GM21447 (cell line): ENCODE data around the gene ADGRG2.
"Not testable (repeated sequence)": the region's sequence is repeated elsewhere in the genome, so short reads cannot be mapped to it uniquely, and the experiment has no call there.

Experiments
- ATAC-seq: cut with Tn5 transposase; IDR thresholded peaks from one replicate; pipeline ENCODE4 v1.9.1; 2021; ENCODE audit not compliant: unreplicated experiment

ADGRG2 gene

DNA sequence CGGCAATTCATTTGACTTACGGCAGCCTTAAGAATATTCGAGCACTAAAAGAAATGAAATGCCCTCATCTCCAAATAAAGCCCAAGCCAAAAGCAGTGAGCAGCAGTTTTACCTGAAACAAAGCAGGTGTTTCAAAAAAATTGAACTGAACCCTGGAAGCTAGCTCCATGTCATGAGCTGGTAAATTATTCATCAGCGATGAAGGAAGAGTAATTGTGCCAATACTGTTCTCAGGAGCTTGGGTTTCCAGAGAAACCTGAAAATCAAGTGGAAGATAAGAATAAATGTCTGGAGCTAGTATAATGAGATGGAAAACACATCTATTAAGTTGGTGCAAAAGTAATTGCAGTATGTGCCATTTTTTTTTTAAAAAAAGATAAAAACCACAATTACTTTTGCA is 114.4 kb downstream of the ADGRG2 start:
- no peak for ATAC-seq

DNA sequence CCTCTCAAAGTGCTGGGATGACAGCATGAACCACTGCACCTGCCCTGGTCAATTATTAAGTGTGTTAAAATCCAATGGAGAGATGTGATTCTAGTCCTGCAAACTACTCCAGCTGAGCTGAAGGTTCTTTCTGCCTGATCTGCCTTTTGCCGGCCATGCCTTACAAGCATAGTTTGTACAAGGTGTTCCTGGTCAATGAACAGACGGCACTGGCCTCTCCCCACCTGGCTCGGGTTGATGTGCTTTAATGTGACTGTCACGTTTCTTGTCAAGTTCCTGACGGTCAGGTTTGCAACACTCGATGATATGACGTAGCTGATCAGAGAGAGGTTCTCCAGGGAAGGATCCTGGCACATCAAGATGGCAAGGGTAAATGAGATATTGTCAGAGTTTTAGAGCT is 115.3 kb downstream of the ADGRG2 start:
- ATAC-seq = no peak

DNA sequence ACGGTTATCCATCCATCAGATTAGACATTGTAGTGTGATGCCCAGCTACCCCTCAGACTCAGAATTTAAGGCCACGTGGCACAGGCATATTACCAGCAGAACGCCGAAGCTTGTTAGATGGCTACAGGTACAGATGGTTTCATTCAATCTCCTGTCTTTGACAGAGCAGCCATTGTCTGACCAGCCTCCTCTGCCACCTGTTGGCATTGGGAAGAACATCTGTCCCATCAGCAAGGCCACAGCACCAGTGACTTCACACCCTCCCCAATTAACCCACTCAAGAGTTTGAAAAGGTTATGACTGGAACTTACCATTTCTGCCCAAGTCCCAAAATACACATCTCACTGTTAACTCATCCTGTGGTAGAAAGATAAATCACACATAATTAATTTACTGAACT is 116.4 kb downstream of the ADGRG2 start:
- no peak for ATAC-seq

DNA sequence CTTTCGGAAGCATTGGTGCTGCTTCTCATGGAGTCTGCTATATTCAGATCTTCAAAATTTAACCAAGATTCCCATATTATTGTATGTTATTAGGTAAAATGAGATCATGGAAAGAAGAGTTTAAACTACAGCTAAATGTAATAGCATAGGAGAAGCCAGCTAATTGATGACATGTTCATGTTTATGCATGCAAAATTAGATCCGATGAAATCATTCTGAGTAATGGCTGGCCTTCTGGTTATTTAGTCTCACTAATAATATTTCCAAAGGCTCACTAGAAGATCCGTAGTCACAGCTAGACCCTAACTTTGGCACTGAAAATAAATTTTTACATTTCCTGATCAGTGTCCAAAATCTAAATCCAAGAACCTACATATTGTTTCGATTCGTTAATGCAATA is 118.5 kb downstream of the ADGRG2 start:
- no peak for ATAC-seq

DNA sequence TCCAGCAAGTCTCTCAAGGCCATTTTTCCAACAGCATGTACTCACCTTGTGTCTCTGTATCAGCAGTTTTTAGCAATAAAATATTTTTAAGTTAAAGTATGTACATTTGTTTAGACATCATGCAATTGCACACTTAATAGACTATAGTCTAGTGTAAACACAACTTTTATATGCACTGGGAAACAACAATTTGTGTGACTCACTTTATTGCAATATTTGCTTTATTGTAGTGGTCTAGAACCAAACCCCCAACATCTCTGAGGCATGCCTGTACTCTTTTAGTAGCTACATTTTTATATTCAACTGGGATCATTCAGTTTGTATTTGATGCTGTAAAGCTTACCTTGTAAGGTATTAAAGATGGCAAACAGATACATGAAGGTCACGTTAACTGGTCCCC is 123.6 kb downstream of the ADGRG2 start:
- no peak for ATAC-seq

DNA sequence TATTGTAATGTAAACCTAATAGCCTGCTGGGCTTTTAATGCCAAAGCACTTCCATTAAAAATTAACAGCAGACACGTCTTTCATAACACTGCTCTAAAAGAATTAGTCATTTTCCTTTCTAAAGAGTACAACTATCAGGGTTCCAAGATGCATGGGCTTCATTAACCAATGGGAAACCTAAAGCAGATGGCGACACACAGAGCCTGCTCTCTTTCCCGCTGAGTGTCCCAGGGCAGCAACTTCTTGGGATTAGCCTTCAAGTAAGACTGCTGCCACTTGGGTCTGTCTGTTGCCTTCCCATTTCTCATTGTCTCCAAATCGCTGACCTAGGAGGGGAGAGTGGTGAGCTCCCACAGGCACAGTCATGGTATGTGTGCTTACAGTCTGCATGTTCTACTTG is 124.4 kb downstream of the ADGRG2 start:
- no peak for ATAC-seq

DNA sequence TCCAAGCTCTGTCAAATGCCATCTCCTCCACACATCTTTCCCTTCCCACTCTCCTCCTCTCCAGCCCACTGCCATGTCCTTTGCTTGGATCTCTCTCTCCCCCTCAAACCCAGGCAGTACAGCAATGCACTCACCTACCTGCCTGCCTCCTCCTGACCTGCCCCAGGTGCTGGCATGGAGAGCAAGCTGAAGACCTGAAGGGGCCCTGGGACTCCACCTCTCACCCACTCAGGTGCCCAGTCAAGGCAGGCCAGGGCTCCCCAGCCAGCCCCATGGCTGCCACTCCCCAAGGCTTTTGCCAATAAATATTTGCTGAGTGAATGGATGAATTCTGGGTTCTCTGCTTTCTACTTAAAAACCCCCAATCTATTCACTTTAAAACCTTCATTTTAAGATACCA is 125.7 kb downstream of the ADGRG2 start:
- ATAC-seq = no peak

DNA sequence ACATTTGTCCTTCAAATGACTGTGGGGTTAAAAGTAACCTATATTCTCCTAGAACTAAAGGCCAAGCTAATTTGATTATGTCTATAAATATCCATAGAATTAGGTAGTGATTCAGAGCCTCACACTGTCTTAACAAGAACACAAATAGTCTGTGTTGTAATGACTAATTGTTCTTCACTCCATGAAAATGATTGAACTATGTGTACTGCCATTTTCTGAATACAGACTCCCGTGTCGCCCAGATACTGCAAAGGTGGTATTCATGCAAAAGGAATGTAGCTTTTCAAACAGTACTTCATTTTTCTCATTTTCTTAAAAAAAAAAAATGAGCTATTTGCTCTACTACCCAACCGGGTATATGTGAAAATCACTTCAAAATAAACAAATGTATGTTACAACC is 127.0 kb downstream of the ADGRG2 start:
- no peak for ATAC-seq

DNA sequence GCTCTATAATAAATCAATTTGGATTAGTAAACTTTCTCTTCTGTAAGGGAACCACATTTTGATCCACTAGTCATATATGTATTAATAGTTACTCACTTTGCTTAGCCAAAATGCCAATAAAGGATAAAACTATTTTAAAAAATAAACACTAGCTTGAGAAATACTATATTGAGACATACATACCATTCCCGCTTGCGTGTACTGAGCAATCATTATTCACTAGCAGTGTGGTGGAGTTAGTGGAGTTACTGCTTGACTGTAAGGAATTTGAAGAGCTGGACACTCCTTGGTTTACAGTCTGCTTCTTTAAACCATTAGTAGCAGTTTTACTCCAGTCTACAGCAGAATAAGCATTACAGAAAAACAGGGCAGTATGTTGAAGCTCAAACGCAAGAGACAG is 127.6 kb downstream of the ADGRG2 start:
- ATAC-seq = no peak

DNA sequence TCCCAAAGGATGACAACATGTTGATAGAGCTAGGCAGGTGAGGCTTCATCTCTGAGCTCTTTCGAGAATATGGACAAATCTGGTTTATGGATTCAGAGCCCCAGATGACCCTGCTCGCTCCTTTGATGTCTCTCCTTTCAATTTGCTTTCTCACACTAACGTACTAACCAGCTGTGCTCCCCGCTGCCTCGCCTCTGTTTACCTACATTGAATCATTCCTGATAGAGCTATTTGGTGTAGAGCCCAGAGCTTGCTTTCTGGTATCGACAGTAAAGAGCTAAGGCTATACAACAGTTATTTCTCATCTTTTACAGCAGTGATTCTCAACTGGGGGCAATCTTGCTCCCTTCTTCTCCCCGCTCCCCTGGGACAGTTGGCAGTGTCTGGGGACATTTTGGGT is 129.4 kb downstream of the ADGRG2 start:
- ATAC-seq = no peak

DNA sequence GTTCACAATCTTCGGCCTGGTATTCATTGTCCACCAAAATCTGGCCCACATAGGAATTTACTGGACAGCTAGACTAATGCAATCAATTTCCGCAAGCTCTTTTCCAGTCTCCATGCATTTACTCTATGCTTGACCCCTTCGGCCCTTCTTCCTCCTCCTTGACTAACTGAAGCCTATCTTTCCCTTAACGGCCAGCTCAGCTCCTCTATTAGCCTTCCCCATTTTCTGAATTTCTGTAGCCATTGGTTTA is 137.2 kb downstream of the ADGRG2 start:
- peak; percentile 0 for ATAC-seq

DNA sequence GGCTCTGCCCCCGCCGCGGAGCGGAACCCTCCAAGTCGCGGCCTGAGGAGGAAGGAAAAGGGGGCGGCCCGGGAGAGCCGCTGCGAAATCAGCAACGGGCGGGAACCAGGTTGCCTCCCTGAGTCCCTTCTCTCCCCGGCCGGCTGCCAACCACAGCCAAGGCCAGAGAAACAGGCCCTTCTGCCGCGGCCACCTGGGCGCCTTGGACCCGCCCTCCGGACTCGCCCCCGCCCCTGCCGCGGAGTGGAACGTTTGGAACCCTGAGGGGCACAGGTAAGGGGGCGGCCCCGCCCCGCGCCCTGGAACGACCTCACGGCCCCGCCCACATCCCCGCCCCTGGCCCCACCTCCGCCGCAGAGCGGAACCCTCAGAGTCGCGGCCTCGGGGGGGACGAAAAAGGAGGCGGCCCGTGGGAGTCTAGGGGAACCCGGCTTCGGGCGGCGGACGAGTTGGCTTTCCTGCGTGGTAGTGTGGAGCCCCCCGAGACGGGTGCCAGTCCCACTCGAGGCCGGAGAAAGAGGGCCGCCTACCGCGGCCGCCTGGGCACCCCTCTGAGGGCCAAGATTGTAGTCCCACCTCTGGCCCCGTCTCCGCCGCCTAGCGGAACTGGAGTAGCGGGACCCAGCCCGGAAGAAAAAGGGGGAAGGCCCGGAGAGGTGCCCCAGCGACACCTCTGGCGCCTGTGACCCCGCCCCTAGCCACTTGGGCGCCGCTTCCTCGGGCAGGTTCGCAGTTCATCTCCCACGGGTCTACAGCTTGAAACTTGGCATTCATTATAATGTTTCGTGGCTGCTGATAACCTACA is 137.7 kb downstream of the ADGRG2 start:
- ATAC-seq = peak; percentile 80

DNA sequence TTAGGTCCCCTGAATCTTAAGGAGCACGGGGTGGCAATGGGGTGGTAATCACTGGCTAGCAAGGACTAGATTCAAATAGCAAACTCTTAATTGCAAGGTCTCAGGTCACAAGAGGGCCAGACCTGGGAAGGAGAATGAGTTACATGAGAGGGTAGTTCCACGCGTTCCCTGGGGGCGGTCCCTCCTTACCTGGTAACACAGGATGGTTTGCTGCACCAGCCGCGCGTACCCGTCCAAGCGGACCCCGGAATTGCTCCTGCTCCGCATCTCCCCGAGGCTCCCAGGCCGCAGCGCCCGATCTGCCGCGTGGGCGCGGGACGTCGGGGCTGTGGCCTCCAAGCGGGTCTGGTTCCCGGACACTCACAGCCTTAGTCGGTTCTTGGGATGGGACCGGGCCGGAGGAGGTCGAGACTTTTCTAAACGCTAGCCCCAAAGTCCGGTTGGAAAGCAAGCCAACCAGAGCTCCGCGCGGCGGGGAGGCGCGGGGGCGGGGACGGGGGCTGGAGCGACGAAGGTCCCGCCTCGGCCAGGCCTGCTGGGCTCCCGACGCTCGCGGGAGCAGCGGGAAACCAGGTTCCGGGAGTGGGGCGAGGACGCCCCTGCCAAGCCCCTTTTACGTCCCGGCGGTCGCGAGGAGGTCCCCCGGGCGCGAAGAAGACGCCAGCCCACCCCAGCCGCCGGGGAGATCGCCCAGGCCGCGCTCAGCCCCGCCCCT is 138.4 kb downstream of the ADGRG2 start, which contains the start of gene PHKA2:
Gene PHKA2 (minus strand): TSS at position 449 of the 715 bp plus-strand sequence. CDS start 182 bp downstream, at position 267.
- peak; percentile 46 for ATAC-seq

DNA sequence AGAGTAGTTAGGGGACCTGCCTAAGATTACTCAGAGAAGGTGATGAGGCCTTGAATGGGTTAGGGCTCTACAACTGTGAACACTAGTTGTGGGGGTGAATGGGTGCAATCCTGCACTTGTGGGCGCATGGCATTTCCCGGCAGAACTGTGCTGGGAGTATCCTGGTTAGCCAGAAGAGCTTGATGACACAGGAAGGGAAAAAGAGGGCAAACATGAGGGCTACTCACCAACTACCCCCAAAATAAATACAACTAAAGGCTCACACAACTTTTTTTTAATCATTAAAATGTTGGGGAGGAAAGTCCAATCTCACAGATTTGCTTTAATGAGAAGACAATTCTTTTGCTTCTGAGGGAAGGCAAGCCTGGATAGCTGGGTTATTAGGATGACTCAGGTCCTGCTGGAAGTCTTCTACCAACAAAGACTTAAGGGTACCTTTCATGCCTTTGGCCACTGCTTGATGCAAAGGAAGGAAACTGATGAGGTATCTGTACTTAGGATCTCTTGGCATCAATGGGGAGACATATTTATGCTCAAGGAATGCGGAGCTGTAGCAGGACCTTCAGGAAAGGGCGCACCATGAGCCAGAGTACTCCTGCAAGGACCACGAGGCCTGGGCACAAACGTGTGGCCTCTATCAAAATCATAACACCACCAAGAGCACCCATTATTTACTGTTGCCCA is 141.0 kb downstream of the ADGRG2 start:
- no peak for ATAC-seq

DNA sequence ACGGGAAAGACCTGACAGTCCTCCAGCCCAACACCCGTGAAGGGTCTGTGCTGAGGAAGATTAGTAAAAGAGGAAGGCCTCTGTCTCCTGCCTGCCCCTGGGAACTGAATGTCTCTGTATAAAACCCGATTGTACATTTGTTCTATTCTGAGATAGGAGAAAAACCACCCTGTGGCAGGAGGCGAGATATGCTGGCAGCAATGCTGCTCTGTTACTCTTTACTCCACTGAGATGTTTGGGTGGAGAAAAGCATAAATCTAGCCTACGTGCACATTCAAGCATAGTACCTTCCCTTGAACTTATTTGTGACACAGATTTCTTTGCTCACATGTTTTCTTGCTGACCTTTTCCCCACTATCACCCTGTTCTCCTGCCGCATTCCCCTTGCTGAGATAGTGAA is 142.0 kb downstream of the ADGRG2 start:
- not testable (repeated sequence) for ATAC-seq

DNA sequence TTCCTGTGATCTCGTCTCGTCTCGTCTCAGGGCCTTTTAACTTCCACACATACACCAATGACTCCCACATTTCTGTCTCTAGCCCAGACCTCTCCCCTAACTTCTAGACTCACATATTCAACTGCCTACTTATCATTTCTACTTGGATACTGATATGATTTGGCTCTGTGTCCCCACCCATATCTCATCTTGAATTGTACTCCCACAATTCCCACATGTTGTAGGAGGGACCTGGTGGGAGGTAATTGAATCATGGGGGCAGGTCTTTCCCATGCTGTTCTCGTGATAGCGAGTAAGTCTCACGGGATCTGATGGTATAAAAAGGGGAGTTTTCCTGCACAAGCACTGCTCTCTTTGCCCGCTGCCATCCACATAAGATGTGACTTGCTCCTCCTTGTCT is 147.3 kb downstream of the ADGRG2 start:
- ATAC-seq = no peak

DNA sequence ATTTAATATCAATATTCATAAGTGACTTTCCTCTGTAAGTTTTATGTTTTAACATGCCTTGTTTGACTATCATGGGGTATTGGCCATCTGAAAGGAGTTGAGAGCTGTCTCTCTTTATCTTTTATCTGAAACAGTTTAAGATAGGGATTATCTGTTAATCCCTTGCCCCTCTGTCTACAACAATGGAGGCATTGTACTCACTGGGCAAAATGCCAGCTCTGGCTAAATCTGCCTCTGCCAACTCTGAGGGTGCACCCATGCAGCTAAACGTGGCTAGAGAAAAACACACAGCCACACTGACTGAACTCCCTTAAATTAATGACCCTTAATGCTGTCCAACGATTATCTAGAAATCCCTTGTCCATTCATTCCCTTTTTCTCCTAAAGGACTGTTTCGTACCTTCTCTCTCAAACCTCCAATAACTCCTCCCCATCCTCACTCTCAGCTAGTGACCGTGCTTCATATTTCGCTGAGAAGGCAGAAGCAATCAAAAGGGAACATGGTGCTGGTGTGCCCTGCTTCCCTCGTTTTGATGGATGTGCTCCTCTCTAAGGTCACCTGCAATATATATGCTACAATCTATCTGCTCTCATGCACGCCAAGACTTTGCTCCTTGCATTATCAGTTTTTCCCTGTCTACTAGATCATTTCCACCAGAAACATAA is 148.6 kb downstream of the ADGRG2 start:
- no peak for ATAC-seq

DNA sequence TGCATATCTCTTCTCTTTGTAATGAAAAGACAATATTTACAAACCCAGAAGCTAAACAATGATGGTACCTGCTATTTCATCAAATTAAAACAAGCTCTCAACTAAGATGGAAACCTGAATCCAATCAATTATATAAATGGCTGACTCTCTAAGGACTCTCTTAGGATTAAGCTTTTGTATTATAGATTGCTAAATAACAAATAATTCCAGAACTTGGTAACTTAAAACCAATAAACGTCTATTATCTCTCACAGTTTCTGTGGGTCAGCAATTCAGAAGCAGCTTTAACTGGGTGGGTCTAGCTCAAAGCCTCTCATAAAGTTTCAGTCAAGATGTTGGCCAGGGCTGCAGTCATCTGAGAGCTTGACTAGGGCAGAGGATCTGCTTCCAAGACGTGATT is 150.8 kb downstream of the ADGRG2 start:
- ATAC-seq = no peak

DNA sequence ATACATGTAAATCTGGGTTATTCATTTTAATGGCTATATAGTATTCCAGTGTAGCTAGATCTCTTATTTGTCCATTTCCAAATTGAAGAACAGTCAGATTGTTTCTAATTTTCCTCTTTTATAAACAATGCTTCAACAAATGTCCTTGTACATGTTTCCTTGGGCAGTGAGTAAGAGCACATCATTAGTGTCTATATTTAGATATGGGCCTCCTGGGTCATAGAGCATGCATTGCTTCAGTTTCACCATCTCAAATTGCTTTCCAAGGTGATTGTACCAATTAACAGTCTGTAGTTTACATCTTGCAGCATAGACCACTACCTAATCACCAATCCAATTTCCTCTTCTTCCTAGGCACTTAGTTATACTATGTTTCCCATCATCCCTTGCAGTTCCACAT is 151.8 kb downstream of the ADGRG2 start:
- ATAC-seq = no peak

DNA sequence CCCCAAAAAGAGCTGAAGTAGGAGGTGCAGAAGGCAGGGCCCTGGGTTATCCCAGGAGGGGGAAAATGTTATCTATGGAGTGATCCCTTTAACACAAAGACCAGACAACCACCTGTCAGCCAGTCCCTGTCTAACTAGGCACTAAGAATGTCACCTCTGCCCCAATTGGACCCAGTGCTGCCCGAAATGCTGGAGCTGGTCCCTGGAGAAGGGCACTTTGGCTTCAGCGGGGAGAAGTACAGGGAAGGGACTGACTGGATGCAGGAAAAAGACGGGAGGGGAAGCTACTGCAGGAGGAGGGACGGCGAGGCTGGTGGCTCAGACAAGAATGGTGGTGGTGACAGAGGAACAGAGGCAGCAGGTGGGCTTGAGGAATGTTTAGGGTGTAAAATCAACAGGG is 155.6 kb downstream of the ADGRG2 start:
- ATAC-seq = no peak

DNA sequence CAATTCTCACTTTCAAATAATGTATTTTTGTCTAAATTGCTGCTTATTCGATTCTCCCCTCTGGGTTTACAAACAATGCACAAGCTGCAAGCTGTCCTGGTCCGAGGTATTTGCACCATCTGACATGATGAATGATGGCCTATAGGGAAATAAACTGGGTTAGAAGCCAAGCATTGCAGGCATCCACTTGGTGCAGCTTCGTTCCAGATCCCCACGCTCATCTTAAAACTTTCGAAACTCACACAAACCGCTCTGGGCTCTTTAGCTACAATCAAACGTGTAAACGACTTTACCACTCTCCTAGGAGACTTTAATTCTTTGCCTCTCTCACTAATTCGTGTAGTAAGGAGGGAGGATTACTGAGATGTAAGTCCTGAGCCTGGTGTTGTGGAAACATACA is 157.4 kb downstream of the ADGRG2 start:
- no peak for ATAC-seq

DNA sequence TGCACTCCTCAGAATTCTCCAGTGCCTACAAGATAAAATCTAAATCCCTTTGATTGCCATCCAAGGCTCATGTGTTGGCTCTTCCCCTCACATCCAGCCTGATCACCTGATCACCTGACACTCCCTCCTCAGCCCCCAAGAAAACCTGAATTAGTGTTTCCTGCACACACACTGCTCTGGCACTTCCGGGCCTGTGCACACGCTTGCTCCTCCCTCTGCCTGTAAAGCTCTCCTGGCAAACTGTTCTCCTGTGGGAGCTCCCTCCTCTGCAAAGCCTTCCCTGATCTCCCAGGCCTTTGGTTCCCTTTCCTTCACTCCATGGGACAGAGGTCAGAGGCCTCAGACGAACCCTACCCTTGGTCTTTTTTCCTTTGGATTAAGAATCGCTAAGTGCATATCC is 158.2 kb downstream of the ADGRG2 start:
- ATAC-seq = no peak
